GM12892 (cell line): Measurements from ENCODE around the gene PRRX2.

Experiments
- POLR2A ChIP-seq: IDR thresholded peaks from 2 replicates; pipeline ENCODE4 v1.6.1; 2011; ENCODE audit warnings: low read depth, low read length, control low read depth
- POLR2AphosphoS5 ChIP-seq: IDR thresholded peaks from 2 replicates; pipeline ENCODE4 v1.6.1; 2011; ENCODE audit warnings: low read depth, low read length, control low read depth
- TAF1 ChIP-seq: IDR thresholded peaks from 2 replicates; pipeline ENCODE4 v1.6.1; 2011; ENCODE audit warnings: low read depth, mild to moderate bottlenecking, control low read depth, low read length, borderline replicate concordance

GRCh38 chr9:129702589-129703520 lies 37.4 kb downstream of the PRRX2 start:
- TF ChIP-seq POLR2A (no peak), POLR2AphosphoS5 (no peak), TAF1 (no peak)
